ENCODE results near the gene NEURL3. TPM values are rescaled to one million over a fixed set of nuclear protein-coding genes. Genes with fewer than 3 reads are reported as not detected.
"Not testable (repeated sequence)": the region's sequence is repeated elsewhere in the genome, so short reads cannot be mapped to it uniquely, and the experiment has no call there.

NEURL3 gene
- total and polyA plus RNA-seq, 2 experiments from 2014 or later, result not detected

GRCh38 chr2:96499061-96499960 is 5.8 kb downstream of the NEURL3 start:
- DNase-seq, result no peak
- no peaks in the 10 kb centered on the region for H3K9me3 ChIP-seq (ENCODE audit: low read depth)
- no peak overlapping the region for H3K9ac ChIP-seq
- in situ Hi-C loops (cut with MboI), result no loop called here
- peaks cover 58% of the 10 kb centered on the region for H3K27me3 ChIP-seq (replicated peaks; ENCODE audit: insufficient read depth)
- no peak overlapping the region for H2AFZ ChIP-seq
- no peak overlapping the region for H3K27ac ChIP-seq
- 63 to 67% methylated on average over 12 to 15 of the region's 15 CpGs for WGBS, 2 experiments (ENCODE audit: low coverage in 1 of 2, low lambda C conversion rate in 2 of 2, missing lambda C conversion rate in 2 of 2)
- H3K79me2 ChIP-seq (ENCODE audit: insufficient read depth), result no peaks in the 10 kb centered on the region
- H4K20me1 ChIP-seq (ENCODE audit: insufficient read depth), result no peaks in the 10 kb centered on the region
- no peaks in the 10 kb centered on the region for H3K9me2 ChIP-seq (ENCODE audit: insufficient read depth)
- no peaks in the 10 kb centered on the region for H3K4me1 ChIP-seq (ENCODE audit: insufficient read depth)
- H3K4me3 ChIP-seq, result no peak overlapping the region
- no peaks in the 10 kb centered on the region for H3K36me3 ChIP-seq (ENCODE audit: low read depth)
- TF ChIP-seq EZH2 (IDR thresholded peaks at IDR 0.05; ENCODE audit: insufficient read depth, poor library complexity, severe bottlenecking), result no peak
- no peak for TF ChIP-seq EZH2phosphoT487 (IDR thresholded peaks at IDR 0.05; ENCODE audit: insufficient read depth, low read depth)
- no peak overlapping the region for H3K4me2 ChIP-seq (ENCODE audit: unreplicated experiment)
- no peaks in the 10 kb centered on the region for H3F3A ChIP-seq (ENCODE audit: insufficient read depth)

- WGBS, 2 experiments (ENCODE audit: low coverage in 1 of 2, low lambda C conversion rate in 2 of 2, missing lambda C conversion rate in 2 of 2), result 54 to 57% methylated on average over 6 of the region's 6 CpGs
- H3K36me3 ChIP-seq (ENCODE audit: low read depth); H3K9me2 ChIP-seq (ENCODE audit: insufficient read depth); H3K4me2 ChIP-seq (ENCODE audit: unreplicated experiment); H3K79me2 ChIP-seq (ENCODE audit: insufficient read depth); H3K27ac ChIP-seq; H2AFZ ChIP-seq; H3F3A ChIP-seq (ENCODE audit: insufficient read depth); H3K9me3 ChIP-seq (ENCODE audit: low read depth); H4K20me1 ChIP-seq (ENCODE audit: insufficient read depth); in situ Hi-C loops (cut with MboI); H3K4me1 ChIP-seq (ENCODE audit: insufficient read depth); H3K4me3 ChIP-seq; DNase-seq; H3K9ac ChIP-seq: not testable (repeated sequence)
- H3K27me3 ChIP-seq (replicated peaks; ENCODE audit: insufficient read depth), result peaks cover 60% of the 10 kb centered on the region
Measured at GRCh38 chr2:96498611-96499010, 6.5 kb downstream of the NEURL3 start.

GRCh38 chr2:96498021-96498431 is 7.1 kb downstream of the NEURL3 start:
- no peak for TF ChIP-seq EZH2 (IDR thresholded peaks at IDR 0.05; ENCODE audit: insufficient read depth, poor library complexity, severe bottlenecking)
- H3F3A ChIP-seq (ENCODE audit: insufficient read depth), result no peaks in the 10 kb centered on the region
- H3K36me3 ChIP-seq (ENCODE audit: low read depth), result no peaks in the 10 kb centered on the region
- no peaks in the 10 kb centered on the region for H4K20me1 ChIP-seq (ENCODE audit: insufficient read depth)
- in situ Hi-C loops (cut with MboI), result no loop called here
- no peak overlapping the region for H3K27ac ChIP-seq
- H3K27me3 ChIP-seq (replicated peaks; ENCODE audit: insufficient read depth), result peaks cover 65% of the 10 kb centered on the region
- no peaks in the 10 kb centered on the region for H3K79me2 ChIP-seq (ENCODE audit: insufficient read depth)
- no peaks in the 10 kb centered on the region for H3K9me2 ChIP-seq (ENCODE audit: insufficient read depth)
- no peaks in the 10 kb centered on the region for H3K4me1 ChIP-seq (ENCODE audit: insufficient read depth)
- H3K9ac ChIP-seq, result no peak overlapping the region
- H3K9me3 ChIP-seq (ENCODE audit: low read depth), result no peaks in the 10 kb centered on the region
- DNase-seq, result no peak
- H2AFZ ChIP-seq, result no peak overlapping the region
- H3K4me2 ChIP-seq (ENCODE audit: unreplicated experiment), result no peak overlapping the region
- WGBS, 2 experiments (ENCODE audit: low coverage in 1 of 2, low lambda C conversion rate in 2 of 2, missing lambda C conversion rate in 2 of 2), result 65 to 68% methylated on average over 12 of the region's 12 CpGs
- no peak overlapping the region for H3K4me3 ChIP-seq

DNA sequence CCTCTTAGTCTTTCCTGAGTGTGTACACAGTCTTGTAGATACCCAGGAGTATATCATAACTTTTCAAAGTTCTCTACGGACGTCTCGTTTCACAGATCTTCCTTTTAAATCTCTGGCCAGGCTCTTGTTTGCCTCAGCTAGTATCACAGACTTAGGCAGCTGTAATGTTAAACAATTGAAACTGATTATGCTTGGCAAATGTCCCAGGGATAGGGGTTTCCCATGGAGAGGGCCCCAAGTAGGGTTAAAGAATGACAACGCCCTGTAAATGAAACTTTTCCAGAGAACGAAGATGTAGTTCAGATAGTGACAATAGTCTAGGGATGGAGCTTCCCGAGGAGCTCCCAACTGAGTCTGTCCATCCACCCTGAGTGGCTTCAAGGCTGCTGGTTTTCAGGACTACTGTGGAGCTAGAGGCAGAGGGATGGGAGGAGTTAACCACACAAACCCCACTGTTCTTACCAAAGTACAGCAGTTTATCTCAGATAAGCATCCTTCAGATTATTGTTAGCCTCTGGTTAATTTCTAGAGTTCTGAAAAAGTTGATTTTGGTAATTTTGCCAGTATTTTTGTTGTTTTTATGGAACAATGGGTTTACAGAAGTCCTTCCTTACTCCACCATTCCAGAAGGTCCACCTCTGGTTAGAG is 9.1 kb downstream of the NEURL3 start:
- Histone ChIP-seq H3K27me3 (replicated peaks; ENCODE audit: insufficient read depth) (peaks cover 62% of the 10 kb centered on the region), H3K4me2 (ENCODE audit: unreplicated experiment) (no peak overlapping the region), H2AFZ (no peak overlapping the region), H4K20me1 (ENCODE audit: insufficient read depth) (no peaks in the 10 kb centered on the region), H3K9me2 (ENCODE audit: insufficient read depth) (no peaks in the 10 kb centered on the region), H3K9me3 (ENCODE audit: low read depth) (no peaks in the 10 kb centered on the region), H3K4me1 (ENCODE audit: insufficient read depth) (no peaks in the 10 kb centered on the region), H3K27ac (no peak overlapping the region), H3K79me2 (ENCODE audit: insufficient read depth) (no peaks in the 10 kb centered on the region), H3K4me3 (no peak overlapping the region), H3K9ac (no peak overlapping the region), H3F3A (ENCODE audit: insufficient read depth) (no peaks in the 10 kb centered on the region), H3K36me3 (ENCODE audit: low read depth) (no peaks in the 10 kb centered on the region)
- in situ Hi-C loops (cut with MboI), result no loop called here
- WGBS, 2 experiments (ENCODE audit: low coverage in 1 of 2, low lambda C conversion rate in 2 of 2, missing lambda C conversion rate in 2 of 2), result 31 to 39% methylated on average over 6 of the region's 6 CpGs
- no peak for DNase-seq
- TF ChIP-seq EZH2phosphoT487 (IDR thresholded peaks at IDR 0.05; ENCODE audit: insufficient read depth, low read depth) (no peak), EZH2 (IDR thresholded peaks at IDR 0.05; ENCODE audit: insufficient read depth, poor library complexity, severe bottlenecking) (no peak)

Data from GM23248 (cell line).